Astrocyte (in vitro differentiated cells and primary cell): ENCODE results near the gene RTP3.

ENCODE experiments used
- EZH2 ChIP-seq: IDR thresholded peaks from 2 replicates; pipeline ENCODE4 v1.6.1; 2012; ENCODE audit warnings: mild to moderate bottlenecking, low read length, inconsistent platforms; ENCODE audit not compliant: insufficient read depth
- TF ChIP-seq, protein P1 (sequence below): IDR thresholded peaks from 2 replicates; pipeline ENCODE4 v1.5.1; 2011; ENCODE audit warnings: low read depth, mild to moderate bottlenecking, inconsistent platforms, low read length, moderate library complexity; ENCODE audit not compliant: insufficient read depth

- TF ChIP-seq, protein P1, sequence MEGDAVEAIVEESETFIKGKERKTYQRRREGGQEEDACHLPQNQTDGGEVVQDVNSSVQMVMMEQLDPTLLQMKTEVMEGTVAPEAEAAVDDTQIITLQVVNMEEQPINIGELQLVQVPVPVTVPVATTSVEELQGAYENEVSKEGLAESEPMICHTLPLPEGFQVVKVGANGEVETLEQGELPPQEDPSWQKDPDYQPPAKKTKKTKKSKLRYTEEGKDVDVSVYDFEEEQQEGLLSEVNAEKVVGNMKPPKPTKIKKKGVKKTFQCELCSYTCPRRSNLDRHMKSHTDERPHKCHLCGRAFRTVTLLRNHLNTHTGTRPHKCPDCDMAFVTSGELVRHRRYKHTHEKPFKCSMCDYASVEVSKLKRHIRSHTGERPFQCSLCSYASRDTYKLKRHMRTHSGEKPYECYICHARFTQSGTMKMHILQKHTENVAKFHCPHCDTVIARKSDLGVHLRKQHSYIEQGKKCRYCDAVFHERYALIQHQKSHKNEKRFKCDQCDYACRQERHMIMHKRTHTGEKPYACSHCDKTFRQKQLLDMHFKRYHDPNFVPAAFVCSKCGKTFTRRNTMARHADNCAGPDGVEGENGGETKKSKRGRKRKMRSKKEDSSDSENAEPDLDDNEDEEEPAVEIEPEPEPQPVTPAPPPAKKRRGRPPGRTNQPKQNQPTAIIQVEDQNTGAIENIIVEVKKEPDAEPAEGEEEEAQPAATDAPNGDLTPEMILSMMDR: no peak
- TF ChIP-seq EZH2: no peak
These were observed 20.0 kb upstream of the RTP3 start for GRCh38 chr3:46477756-46478155.
